Psoas muscle (tissue), 8 donors: ENCODE measurements around the gene ZNF316. TPM values are rescaled to one million over a fixed set of nuclear protein-coding genes. Genes with fewer than 3 reads are reported as not detected.
"Not testable (repeated sequence)": the region's sequence is repeated elsewhere in the genome, so short reads cannot be mapped to it uniquely, and the experiment has no call there.

Experiments used
- ATAC-seq, 4 donors: fragments of 200-7000 bp; cut with Tn5 transposase; one replicate each; pipeline ENCODE4 v1.9.1; 2020; ENCODE audit warnings: moderate library complexity in 3 of 4, mild to moderate bottlenecking in 2 of 4
- DNase-seq, 2 donors: peaks; one replicate each; pipeline ENCODE4 v3.0.0-alpha.2; 2020
- H3K27ac ChIP-seq: fragments of 200-600 bp; one replicate; pipeline ENCODE4 v1.8.0; 2022
- H3K27me3 ChIP-seq, 3 donors: fragments of 200-600 bp in 1 of 3; one replicate each; pipeline versions ENCODE4 v1.6.1 to v1.8.0; 2013 to 2022; ENCODE audit warnings: low read length in 2 of 3, mild to moderate bottlenecking in 2 of 3, moderate library complexity in 1 of 3; ENCODE audit not compliant: insufficient read depth in 3 of 3
- H3K36me3 ChIP-seq, 2 donors: fragments of 200-600 bp in 1 of 2; one replicate each; pipeline versions ENCODE4 v1.6.1 to v1.8.0; 2013 to 2022; ENCODE audit warnings: low read depth in 1 of 2, mild to moderate bottlenecking in 1 of 2, moderate library complexity in 1 of 2; ENCODE audit not compliant: insufficient read depth in 1 of 2
- H3K4me1 ChIP-seq: fragments of 200-600 bp; one replicate; pipeline ENCODE4 v1.8.0; 2022
- H3K4me3 ChIP-seq: fragments of 200-600 bp; one replicate; pipeline ENCODE4 v1.8.0; 2022; ENCODE audit warnings: mild to moderate bottlenecking
- H3K9me3 ChIP-seq: fragments of 200-600 bp; one replicate; pipeline ENCODE4 v1.8.0; 2022
- WGBS, 3 donors: extraction: QIAGEN DNeasy Blood & Tissue Kit; methylation state at CpG; one replicate each; pipeline versions ENCODE4 v1.1.6 to v1.1.7; 2013; 5-methylcytosine and 5-hydroxymethylcytosine counted together
- intact Hi-C, 2 donors: fragments of 100-400 bp; cut with DNase I; formaldehyde crosslinking; loops; one replicate each; pipeline versions ENCODE4 v1.11.0 to v1.14.2; 2022
- polyA plus RNA-seq, 3 donors: library from polyadenylated mRNA; stranded (reverse); fragments of 200-250 nt; gene quantifications; one replicate each; pipeline ENCODE4 v1.2.3, GENCODE V29; 2013
- total RNA-seq, 4 donors: library from RNA; stranded (reverse); fragmentation: NEBNext Ultra II Directional in 2 of 4; extraction: Animal tissue kit (Norgen Biotek cat#: 25700) in 2 of 4; gene quantifications; one replicate each; pipeline versions ENCODE4 v1.2.1 to v1.2.4, GENCODE V29; 2021 to 2023
- TF ChIP-seq, protein P1 (sequence below): fragments of 200-600 bp; IDR thresholded peaks from one replicate; pipeline ENCODE4 v1.8.0; 2022; ENCODE audit warnings: antibody characterized with exemption
- donor health status: healthy with polysubstance abuse.
- donor health status: DM: no; HTN: no; CAD: no; lungs with moderate emphysema.
- donor health status: Bipolar disorder and iron deficiency.
- donor health status: healthy.
- donor health status: DM: yes; HTN: yes; CAD: no.
- donor health status: DM: no; HTN: no; CAD: no.
- donor health status: DM: no; HTN: no; CAD: no.
- donor health status: DM: yes; HTN: yes; CAD: no.

Gene ZNF316
- total and polyA plus RNA-seq, 7 donors = 9.4 to 21.7 (median 16.8) TPM

DNA sequence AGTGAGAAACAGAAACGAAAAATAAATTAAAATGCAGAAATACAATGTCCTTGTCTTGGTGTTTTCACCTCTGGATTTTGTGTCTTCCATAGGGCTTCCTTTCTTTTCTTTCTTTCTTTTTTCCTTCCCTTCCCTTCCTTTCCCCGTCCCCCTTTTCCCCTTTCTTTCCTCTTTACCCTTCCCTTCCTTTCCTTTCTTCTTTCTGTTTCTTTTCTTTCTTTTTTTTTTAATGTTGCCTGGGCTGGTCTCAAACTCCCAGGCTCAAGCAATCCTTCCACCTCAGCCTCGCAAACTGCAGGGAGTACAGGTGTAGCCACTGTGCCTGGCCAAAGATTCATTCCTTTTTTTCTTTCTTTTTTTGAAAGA lies 12.9 kb upstream of the ZNF316 start:
- TF ChIP-seq, protein P1, sequence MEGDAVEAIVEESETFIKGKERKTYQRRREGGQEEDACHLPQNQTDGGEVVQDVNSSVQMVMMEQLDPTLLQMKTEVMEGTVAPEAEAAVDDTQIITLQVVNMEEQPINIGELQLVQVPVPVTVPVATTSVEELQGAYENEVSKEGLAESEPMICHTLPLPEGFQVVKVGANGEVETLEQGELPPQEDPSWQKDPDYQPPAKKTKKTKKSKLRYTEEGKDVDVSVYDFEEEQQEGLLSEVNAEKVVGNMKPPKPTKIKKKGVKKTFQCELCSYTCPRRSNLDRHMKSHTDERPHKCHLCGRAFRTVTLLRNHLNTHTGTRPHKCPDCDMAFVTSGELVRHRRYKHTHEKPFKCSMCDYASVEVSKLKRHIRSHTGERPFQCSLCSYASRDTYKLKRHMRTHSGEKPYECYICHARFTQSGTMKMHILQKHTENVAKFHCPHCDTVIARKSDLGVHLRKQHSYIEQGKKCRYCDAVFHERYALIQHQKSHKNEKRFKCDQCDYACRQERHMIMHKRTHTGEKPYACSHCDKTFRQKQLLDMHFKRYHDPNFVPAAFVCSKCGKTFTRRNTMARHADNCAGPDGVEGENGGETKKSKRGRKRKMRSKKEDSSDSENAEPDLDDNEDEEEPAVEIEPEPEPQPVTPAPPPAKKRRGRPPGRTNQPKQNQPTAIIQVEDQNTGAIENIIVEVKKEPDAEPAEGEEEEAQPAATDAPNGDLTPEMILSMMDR = no peak
- Histone ChIP-seq H3K4me1 (no peaks in the 10 kb centered on the region), H3K27ac (no peak overlapping the region), H3K9me3 (no peaks in the 10 kb centered on the region), H3K36me3 (peaks cover 0 to 21% of the 10 kb centered on the region in 2 donors), H3K4me3 (no peak overlapping the region), H3K27me3 (no peaks in the 10 kb centered on the region)
- DNase-seq (no peak), ATAC-seq (no peak)
- 81 to 83% (median 82%) methylated on average over 3 of the region's 3 CpGs for WGBS, 3 donors
- intact Hi-C loops = no loop called here

DNA sequence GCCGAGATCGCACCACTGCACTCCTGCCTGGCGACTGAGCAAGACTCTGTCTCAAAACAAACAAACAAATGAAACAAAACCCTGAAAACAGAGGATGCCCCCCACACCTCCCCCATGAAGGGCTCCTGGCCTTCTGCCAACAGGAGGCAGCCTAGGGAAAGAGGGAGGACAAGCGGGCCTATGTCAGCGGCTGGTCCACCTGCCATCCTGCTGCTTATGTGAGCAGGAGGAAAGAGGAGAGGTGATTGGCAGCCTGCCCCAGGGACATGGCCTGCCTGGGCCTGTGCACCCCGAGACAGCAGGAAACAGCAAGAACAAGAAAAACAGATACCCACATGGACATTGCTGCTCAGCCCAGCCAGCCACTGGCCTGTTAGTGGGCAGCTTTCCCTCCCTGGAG lies 9.1 kb upstream of the ZNF316 start:
- TF ChIP-seq, protein P1 = no peak
- Histone ChIP-seq H3K27ac (no peak overlapping the region), H3K36me3 (peaks cover 0 to 9% of the 10 kb centered on the region in 2 donors), H3K4me1 (no peaks in the 10 kb centered on the region), H3K27me3 (no peaks in the 10 kb centered on the region), H3K4me3 (no peak overlapping the region), H3K9me3 (no peaks in the 10 kb centered on the region)
- 77 to 85% (median 81%) methylated on average over 6 of the region's 6 CpGs for WGBS, 3 donors
- DNase-seq = no peak
- ATAC-seq = no peak
- intact Hi-C loops = no loop called here

DNA sequence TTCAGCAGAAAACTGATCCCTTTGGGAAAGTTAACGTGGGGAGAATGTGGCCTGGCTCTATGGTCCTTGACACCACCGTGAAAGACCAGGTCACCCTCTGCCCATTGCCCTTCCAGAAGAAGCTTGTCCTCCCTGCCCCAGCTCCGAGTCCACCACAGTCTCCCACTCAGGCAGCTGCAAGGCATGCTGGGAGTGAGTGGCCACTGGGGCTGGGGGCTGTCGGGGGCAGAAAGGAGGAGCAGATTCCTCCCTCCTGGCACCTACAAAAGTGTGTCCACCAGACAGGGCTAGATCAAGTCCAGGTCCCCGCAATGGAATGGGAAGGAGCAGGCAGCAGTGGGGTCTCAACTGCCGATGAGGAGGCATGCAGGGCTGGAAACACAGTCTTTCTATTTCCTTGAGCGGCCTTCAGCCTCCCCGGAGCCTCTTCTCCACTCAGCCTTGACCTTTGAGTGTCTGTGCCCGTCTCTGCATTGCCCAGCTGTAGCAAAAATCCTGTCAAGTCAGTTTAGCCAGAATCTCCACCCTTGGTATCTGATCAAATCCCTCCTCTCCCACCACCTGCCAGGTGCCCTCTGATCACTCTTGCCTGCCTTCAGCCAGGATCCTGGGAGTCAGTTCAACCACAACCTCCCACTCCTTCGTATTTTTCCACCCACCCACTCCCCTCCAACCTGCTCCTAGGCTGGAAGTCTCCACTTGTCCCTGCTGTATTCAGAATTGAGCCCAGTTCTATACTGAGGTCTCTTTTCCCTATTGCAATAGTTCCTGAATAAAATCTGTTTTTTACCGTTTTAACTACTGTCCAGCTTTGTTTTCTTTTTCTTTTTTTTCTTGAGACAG lies 6.9 kb upstream of the ZNF316 start:
- no peaks in the 10 kb centered on the region for H3K36me3 ChIP-seq
- 62 to 63% (median 63%) methylated on average over 11 of the region's 11 CpGs for WGBS, 3 donors
- TF ChIP-seq, protein P1 = no peak
- H3K4me1 ChIP-seq = no peaks in the 10 kb centered on the region
- no peak overlapping the region for H3K4me3 ChIP-seq
- H3K27ac ChIP-seq = no peak overlapping the region
- ATAC-seq (no peak), DNase-seq (no peak)
- no peaks in the 10 kb centered on the region for H3K27me3 ChIP-seq
- intact Hi-C loops = no loop called here
- no peaks in the 10 kb centered on the region for H3K9me3 ChIP-seq

DNA sequence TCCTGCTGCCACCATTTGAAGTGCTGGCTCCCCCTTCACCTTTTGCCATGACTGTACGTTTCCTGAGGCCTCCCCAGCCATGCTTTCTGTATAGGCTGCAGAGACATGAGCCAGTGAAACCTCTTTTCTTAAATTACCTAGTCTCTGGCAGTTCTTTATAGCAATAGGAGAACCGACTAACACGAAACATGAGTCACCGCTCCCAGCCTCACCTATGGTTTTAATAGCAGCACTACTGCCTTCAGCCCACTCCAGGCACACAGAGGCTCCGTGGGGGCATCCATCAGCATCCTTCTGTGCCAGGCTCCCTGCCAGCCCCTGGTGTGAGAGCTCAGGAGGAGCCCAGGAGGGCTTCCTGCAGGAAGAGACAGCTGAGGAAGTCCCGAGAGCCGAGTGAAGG lies 5.5 kb upstream of the ZNF316 start:
- 56 to 68% (median 67%) methylated on average over 7 of the region's 7 CpGs for WGBS, 3 donors
- no peaks in the 10 kb centered on the region for H3K36me3 ChIP-seq
- H3K4me1 ChIP-seq = peaks cover 4% of the 10 kb centered on the region
- TF ChIP-seq, protein P1 = no peak
- ATAC-seq (no peak), DNase-seq (no peak)
- no peaks in the 10 kb centered on the region for H3K9me3 ChIP-seq
- intact Hi-C loops = no loop called here
- H3K27ac ChIP-seq = no peak overlapping the region
- no peaks in the 10 kb centered on the region for H3K27me3 ChIP-seq
- no peak overlapping the region for H3K4me3 ChIP-seq

DNA sequence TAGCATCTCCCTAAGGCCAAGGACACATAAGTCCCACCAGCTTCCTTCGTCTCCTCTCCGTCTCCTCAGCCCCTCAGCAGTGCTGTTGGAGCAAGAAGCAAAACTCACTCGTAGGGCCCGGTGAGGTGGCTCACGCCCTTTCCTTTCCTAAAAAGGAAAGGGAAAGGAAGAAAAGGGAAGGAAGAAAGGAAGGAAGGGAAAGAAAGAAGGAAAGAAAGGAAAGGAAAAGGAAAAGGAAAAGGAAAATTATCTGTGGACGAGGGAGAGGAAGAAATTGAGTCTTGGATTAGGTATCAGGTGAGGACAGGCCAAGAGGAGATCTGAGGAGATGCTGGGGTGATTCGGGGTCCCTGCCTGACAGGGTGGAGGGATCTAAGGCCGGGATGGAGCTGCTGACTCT lies 3.1 kb upstream of the ZNF316 start:
- ATAC-seq (no peak), DNase-seq (no peak)
- Histone ChIP-seq H3K4me1 (peaks cover 12% of the 10 kb centered on the region), H3K9me3 (no peaks in the 10 kb centered on the region), H3K27ac (no peak overlapping the region), H3K27me3 (no peaks in the 10 kb centered on the region), H3K36me3 (peaks cover 0 to 2% of the 10 kb centered on the region in 2 donors), H3K4me3 (no peak overlapping the region)
- WGBS, 3 donors = 69 to 74% (median 69%) methylated on average over 8 of the region's 8 CpGs
- TF ChIP-seq, protein P1 = no peak
- intact Hi-C loops = no loop called here

DNA sequence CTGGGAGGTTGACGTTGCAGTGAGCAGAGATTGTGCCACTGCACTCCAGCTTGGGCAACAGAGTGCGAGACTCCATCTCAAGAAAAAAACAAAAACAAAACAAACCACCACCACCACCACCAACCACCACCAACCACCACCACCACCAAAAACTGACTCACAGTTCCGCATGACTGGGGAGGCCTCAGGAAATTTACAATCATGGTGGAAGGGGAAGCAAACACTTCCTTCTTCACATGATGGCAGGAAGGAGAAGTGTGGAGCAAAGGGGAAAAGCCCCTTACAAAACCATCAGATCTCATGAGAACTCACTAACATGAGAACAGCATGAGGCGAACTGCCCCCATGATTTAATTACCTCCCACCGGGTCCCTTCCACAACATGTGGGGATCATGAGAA lies 2.1 kb upstream of the ZNF316 start:
- H3K4me3 ChIP-seq, H3K27ac ChIP-seq, DNase-seq, ATAC-seq, intact Hi-C loops, H3K9me3 ChIP-seq, H3K27me3 ChIP-seq: not testable (repeated sequence)
- 84 to 88% (median 87%) methylated on average over 5 of the region's 5 CpGs for WGBS, 3 donors
- peaks cover 0 to 11% of the 10 kb centered on the region in 2 donors for H3K36me3 ChIP-seq
- H3K4me1 ChIP-seq = peaks cover 12% of the 10 kb centered on the region
